Mucosa of gallbladder (tissue), 1 donor: ENCODE data around the gene RBM18. TPM values are rescaled to one million over a fixed set of nuclear protein-coding genes. Genes with fewer than 3 reads are reported as not detected.

Experiments
- DNase-seq: peaks from one replicate; pipeline ENCODE4 v3.0.0-alpha.2; 2020; ENCODE audit warnings: low spot score
- total RNA-seq: library from RNA; stranded (reverse); gene quantifications from one replicate; pipeline ENCODE4 v1.2.1, GENCODE V29; 2021
- donor health status: DM: no; HTN: no; CAD: no.

Gene RBM18, protein sequence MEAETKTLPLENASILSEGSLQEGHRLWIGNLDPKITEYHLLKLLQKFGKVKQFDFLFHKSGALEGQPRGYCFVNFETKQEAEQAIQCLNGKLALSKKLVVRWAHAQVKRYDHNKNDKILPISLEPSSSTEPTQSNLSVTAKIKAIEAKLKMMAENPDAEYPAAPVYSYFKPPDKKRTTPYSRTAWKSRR
- 21.3 TPM for total RNA-seq

DNA sequence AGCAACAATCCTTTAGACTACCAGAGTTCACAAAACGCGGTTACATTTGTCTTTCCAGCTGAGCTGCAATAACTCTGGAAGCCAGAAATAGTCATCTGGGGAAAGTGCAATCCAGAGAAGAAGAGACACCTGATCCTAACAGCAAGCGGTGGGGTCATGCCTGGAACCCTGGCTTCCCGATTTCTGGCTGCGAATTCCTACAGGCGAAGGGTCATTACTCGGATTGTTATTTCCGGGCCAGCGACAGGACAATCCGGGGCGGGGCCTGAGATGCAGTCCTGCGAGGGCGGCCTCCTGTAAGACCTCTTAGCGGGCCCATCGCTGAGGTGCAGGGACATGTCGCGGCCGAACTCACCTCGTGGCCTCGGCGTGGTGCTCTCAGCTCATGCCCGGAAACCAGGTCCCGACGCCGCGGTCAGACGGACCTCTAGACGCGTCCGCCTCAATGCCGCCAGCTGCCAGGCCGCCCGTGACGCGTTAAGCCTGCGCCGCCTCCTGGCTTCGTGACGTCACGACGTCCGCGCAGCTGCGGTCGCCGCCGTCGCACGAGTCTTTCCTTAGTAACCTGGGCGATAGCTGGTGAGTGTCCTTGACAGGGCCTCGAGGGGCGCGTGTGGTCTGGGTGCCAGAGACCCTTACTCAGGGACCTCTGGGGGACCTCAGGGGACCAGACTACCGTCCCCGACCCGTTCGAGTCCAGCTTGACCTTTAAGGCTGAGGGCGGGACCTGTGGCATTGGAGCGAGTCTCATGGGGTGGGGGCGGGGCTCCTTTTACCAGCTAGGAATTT lies at the start of gene RBM18, which contains the start of gene MRRF:
Gene RBM18, minus strand, starts transcription at position 481 of the 789 bp plus-strand sequence. CDS start 3,348 bp downstream, outside the sequence.
Gene MRRF, plus strand, starts transcription at position 523 of the 789 bp plus-strand sequence. CDS start 6,010 bp downstream, outside the sequence.
- peak; percentile 91 for DNase-seq

DNA sequence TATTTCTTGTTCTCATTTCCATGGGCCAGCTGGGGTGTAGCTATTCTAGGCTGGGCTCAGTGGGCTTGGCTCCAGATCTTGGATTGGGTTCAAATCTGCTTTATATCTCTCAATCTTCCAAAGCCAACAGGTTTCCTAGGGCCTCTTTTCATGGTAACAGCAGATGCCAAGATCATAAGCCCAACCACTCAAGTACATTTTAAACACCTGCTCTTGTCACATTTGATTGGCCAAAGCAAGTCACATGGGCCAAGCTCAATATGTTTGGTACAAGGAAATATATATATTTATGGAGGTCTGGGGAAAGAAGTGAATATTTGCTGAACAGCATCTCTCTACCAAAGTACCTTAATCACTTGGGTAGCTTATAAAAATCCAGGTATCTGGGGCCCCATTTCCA lies 49.5 kb upstream of the RBM18 start:
- DNase-seq: no peak

DNA sequence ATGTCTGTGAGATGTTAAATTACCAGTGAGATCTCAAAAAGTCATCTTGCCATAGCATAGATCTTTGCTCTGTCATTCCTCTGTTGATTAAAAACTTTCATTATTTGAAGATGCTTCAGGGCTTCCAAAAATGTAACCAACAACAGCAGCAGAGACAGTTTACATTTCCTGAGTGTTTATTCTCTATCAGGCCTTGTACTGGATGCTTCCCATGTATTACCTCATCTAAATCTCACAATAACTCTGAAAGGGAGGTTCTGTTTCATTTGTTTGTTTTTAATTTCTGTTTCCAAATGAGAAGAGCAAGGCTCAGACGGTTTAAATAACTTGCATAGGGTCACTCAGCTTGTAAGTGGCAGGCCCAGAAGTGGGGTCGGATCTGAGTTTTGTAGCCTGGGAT lies 45.2 kb upstream of the RBM18 start:
- DNase-seq: no peak

DNA sequence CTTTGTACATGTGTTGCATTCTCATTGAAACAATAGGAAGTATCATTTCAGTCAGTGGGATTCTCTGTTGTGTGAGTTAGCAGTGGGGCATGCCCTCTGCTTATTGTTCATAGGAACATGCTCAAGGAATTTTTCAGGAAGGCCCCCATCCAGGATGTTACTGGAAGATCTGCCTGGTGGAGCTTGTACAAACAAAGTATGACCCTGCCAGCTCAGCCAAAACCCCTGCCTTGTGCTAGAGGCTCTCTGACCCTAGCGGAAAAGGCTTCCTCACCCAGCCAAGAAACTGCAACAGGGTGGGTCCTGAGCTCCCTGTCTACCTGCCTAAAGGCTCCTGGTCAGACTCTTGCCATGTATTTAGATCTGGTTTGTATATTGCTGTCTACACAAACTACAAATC lies 43.3 kb upstream of the RBM18 start:
- no peak for DNase-seq

DNA sequence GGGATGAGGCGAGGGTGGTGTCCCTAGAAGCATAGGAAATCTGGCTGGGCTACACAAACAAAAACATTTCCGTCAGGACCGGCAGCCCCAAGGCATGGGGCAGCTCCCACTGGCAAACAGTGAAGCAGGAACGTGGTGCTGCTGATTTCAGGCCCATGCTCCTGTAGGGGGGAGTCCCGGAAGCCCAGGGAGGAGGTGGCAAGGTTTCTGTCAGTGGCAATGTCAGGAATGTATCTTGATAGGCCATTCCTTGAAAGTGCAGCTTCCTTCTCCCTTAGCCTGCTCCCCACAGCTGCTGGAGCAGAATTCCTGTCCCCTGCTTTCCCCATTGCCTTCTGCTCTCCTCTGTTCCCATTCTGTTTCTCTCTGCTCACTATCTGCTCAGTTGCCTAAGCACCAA lies 42.4 kb upstream of the RBM18 start:
- DNase-seq: no peak

DNA sequence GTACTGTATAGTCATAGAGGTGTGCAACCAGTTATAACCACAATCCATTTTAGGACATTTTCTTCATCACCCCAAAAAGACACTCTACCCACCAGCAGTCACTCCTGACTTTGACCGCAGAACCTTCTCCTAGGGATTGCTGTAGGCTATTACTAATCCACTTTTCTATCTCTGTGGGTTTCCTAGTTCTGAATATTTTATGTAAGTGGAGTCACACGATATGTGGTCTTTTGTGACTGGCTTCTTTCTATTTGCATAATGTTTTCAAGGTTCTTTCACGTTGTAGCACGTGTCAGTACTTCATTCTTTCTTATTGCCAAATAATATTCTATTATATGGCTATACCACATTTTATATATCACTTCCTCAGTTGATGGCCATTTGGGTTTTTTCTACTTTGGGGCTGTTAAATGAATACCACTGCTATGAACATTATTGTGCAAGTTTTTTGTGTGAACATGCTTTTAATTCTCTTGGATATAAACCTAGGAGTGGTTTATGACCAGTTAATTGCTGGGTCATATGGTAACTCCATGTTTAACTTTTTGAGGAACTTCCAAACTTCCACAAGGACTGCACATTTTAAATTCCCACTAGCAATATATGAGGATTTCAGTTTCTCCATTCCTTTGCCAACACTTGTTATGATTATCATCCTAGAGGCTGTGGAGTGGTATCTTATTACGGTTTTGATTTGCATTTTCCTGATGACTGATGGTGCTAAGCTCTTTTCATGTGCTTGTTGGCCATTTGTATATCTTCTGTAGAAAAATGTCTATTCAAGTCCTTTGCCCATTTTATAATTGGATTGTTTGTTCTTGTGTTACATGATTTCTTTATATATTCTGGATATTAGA lies 37.8 kb upstream of the RBM18 start:
- no peak for DNase-seq

DNA sequence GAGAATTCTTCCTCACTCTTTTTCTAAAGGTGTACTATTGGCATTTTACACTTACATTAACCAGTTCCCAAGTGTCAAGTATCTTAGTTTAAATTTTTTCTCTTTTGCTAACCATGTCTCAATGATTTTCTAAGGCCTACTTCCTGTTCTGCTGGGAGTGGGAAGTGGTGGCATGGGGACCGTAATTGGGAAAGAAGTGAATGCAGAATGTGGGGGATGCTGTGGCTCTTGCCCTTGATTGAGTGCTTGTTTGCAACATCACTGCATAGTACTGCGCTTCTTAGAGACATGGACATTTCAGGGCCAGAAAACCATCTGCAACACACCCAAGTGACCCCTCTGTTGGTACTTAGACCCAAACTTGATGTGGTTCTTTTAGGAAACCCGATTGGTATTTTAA lies 32.9 kb upstream of the RBM18 start:
- no peak for DNase-seq

DNA sequence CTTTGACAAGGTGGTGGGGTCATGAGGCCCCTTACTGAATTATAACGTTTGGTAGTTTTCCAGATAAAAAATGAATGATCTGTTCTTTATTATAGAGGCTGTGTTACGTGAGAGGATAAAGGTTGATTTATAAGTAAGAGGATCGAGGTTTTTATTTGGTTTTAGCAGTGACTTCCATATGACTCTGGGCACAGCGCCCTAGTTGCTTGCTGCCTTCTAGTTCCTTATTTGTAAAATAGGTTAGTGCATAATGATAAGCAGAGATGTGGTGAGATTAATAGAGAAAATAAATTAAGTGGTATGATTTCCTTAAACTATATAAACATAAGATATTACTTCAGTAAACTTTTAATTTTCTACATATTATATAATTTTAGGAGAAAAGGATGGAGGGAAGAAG lies 29.9 kb upstream of the RBM18 start:
- DNase-seq: no peak

DNA sequence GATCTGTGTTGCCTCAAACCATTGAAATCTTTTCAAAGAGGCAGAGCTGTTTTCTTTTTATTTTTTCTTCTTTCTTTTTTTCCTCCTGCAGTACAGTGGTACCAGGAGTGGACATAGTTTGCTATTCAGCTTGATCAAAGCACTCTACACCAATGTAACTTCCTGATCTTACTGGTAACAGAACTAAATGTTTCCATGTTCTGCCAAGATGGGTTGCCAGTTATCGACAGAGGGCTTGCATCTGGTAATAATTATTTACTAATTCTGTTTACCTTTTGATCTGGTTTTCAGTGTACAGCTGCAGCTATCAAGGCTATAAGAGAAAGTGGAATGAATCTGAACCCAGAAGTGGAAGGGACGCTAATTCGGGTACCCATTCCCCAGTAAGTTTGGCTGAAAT lies 26.8 kb upstream of the RBM18 start:
- no peak for DNase-seq

DNA sequence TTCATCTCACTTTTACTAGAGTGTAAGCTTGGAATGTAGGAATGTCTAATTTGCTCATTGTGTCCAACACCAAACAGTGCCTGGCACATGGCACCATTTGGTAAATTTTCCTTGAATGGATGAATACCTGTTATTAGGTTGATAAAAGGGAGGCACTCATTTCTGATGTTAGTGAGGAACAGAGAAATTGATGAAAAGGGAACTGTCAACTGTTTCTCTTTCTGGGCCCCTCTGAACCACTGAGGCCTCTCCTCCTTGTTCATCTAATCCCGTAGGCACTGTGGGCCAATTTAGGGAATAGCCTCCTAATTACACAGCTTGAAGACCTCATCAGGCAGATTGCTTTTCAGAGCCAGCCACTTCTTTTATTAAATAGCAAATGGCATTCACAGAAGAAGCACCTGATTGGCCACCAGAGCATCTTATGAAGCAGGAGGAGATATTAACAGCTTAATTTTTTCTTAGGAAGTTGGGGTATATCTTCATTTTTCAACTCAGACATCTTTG lies 22.6 kb upstream of the RBM18 start:
- no peak for DNase-seq

DNA sequence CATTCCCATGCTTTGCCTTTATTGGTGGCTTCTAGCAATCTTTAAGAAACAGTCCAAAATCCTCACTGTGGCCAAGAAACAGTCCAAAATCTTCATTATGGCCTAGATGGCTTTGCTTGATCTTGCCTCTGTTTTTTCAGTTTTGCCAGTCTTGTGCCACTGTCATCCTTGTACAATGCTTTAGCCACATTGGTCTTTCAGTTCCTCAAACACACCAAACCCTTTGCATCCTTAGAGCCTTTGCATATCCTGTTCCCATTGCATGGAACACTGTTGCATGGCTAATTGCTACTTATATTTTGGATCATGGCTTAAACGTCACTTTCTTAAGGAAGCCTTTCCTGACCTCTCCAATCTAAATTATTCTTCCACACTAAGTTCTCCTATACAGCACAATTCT lies 22.1 kb upstream of the RBM18 start:
- no peak for DNase-seq

DNA sequence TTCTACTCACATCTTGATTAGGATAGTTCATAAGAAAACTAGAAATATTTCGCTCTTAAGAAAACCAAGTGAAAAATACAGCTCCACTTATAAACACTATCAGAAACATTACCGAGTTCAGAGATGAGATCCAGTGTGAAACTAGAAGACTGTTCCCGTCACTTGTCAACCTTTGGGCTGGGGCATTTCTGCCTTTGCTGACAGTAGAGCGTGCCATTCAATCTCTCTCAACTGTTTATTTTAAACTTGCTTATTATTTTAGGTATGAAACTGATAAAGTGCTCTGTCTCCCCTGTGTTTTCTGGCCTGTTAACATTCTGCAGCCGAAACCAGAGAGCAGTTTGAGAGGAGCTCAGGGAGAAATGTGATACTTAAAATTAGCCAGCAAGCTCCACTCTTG lies 16.7 kb upstream of the RBM18 start:
- no peak for DNase-seq

DNA sequence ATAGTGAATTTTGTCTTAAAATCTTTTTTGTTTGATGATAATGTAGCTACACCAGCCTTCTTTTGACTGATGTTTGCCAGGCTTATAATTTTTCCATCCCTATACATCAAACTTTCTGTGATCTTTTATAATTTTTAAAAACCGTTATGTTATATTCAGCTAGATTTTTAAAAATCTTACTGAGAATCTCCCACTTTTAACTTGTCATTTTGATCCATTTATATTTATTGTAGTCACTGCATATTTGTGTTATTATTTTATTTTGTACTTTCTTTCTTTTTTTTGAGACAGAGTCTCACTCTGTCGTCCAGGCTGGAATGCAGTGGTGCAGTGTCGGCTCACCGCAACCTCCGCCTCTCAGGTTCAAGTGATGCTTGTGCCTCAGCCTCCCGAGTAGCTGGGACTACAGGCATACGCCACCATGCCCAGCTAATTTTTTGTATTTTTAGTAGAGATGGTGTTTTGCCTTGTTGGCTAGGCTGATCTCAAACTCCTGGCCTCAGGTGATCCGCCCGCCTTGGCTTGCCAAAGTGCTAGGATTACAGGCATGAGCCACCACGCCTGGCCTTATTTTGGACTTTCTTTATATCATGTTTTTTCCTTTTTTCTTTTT lies 12.8 kb upstream of the RBM18 start:
- DNase-seq: no peak

DNA sequence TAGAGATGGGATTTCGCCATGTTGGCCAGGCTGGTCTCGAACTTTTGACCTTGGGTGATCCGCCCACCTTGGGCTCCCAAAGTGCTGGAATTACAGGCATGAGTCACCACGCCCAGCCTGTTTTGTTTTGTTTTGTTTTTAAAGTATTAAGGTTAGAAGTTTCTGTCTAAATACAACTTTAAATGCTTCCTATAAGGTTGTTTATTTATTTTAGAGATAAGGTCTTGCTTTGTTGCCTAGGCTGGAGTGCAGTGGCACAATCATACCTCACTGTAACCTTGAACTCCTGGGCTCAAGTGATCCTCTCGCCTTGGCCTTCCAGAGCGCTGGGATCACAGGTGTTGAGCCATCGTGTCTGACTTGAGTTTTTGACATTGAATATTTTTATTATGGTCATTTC lies 11.5 kb upstream of the RBM18 start:
- no peak for DNase-seq

DNA sequence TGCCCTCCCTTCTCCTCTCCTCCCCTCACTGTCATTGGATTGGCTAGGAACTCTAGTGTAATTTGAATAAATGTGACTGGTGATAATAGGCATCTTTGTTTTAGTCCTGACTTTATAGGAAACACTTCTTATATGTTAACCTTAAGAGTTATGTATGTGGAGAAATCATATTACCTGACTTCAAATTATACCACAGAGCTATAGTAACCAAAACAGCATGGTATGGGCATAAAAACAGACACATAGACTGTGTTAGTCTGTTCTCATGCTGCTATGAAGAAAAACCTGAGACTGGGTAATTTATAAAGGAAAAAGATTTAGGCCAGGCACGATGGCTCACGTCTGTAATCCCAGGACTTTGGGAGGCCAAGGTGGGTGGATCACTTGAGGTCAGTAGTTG lies 9.4 kb upstream of the RBM18 start:
- no peak for DNase-seq

DNA sequence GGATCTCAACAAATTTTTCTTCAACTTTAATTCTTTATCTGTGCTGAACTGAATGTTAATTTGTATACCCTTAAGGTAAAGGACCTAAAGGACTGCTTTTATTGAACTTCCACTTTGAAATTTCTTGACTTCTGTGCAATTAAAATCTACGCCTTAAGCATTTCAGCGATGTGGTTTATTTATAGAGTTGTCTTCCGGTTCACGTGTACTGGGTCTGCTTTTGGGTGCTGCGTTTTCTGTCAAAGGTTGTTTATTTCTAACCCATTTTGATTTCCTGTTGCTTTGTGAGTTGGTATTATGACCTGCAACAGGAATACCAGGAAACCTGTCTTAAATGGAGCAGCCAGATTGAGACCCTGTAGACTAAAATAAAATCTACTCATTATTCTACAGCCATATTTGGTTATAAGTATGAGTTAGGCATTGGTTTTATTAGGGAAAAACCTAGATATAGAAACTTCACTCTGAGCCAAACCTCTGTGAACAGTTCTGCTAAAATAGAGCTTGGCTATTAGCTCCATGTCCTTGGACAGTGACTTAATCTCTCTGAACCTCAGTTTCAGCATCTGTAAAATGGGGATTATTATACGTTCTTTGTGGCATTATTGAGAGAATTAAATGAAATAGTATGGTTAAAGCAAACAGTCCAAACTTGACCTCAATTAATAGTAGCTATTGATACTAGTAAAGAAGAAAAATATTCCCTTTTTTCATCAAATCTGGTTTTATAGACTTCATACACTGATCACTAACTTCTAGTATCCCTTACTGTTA lies 3.6 kb upstream of the RBM18 start:
- DNase-seq: no peak

DNA sequence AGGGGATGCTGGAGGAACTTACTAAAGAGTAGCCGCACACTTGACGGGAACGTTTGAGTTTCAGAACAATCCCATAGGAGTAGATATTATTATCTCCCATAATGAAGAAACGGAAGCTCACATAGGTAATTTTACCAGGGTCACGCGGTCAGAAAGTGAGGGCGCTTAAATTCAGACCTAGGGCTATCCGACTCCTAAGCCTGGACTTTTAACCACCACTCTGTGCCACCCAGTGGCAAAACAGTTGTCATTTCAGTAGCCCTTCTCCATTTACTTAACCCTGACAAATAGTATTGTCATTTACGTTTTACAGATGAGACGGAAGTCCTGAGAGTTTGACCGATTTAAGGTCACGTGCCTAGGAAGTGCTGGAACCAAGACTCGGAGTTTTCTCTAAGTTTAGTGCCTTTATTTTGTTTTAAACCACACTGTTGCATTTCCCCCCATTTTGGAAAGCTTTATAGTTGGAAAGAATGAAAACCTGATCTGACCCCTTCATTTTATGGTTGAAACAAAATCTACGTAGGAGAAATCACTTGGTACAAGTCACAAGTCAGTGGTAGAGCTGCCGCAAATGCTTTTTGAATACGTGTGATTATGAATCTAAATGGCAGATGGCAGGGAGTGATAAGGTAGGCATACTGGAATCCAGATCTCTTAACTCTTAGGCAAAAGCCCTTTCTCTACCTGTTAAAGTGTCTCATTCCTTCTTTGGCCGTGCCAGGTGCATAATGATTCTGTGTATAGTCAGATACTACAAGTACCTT lies 692 bp upstream of the RBM18 start:
- DNase-seq: no peak

DNA sequence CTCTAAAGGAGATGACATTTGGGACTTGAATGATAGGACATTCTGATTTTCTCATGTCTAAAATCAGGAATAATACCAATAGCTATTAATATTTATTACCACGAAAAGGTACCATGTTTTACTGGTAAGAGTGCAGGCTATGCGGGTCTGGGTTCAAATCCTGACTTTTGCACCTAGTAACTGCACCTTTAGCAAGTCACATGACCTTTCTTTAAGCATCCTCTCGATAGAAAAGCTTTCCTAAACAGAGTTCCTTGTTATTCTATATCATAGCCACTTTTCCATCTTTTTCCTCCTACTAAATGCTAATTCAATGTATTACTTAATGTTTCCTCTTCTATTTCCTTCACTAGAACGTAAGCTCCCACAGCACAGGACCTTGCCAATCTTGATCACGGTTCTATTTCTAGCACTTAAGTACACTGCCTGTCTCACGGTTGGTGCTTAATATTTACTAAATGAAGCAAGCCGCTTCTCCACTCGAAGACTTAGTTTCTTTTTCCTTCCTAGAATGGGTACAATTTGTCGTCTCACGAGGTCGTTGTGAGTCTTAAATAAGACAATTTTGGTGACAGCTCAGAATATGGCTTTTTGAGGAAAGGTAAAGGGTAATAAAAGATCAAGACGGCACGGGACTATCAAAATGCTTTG lies 816 bp downstream of the RBM18 start:
- DNase-seq: no peak

DNA sequence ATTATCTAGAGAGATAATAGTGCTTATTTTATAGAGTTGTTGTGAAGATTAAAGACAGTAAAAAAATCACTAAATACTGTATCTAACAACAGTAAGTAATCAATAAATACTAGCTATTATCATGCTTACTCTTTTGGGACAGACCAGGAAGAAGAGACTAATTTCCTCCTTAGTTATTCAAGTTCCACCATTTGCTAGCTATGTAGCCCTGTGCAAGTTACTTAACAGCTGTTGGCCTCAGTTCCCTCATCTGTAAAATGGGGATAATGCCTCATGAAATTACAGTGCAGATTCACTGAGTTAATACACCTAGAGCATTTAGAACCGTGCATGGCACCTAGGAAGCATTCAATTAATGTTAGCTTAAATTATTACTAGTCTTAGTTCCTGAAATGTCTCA lies 2.6 kb downstream of the RBM18 start:
- DNase-seq: no peak

DNA sequence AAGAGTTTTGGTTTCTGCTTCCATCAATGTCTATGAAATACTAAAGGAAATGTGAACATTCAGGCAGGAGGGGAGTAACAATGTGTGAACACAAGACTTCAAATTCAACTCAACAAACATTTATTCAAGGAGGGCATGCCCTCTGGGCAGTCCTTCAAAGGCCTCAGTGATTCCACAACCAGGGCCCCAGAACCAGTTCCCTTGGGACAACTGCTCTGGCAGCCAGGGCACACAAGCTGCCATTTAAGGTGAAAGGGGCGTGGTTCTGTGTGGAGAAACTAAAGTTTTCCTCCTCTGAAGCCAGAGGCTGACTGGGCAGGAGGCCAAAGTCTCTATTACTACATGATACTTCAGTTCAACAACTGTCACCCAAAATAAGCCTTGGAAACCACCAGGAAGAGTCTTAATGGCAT lies 3.2 kb downstream of the RBM18 start:
- peak; percentile 71 for DNase-seq
